HG03108 (cell line): ENCODE results near the gene CREB5.

Experiments used
- ATAC-seq: cut with Tn5 transposase; IDR thresholded peaks from one replicate; pipeline ENCODE4 v1.9.1; 2021; ENCODE audit warnings: moderate library complexity; ENCODE audit not compliant: unreplicated experiment

Gene CREB5

GRCh38 chr7:28840592-28840995 is 428.3 kb downstream of the CREB5 start:
- ATAC-seq: no peak

GRCh38 chr7:28841766-28842165 is 429.4 kb downstream of the CREB5 start:
- ATAC-seq: no peak

DNA sequence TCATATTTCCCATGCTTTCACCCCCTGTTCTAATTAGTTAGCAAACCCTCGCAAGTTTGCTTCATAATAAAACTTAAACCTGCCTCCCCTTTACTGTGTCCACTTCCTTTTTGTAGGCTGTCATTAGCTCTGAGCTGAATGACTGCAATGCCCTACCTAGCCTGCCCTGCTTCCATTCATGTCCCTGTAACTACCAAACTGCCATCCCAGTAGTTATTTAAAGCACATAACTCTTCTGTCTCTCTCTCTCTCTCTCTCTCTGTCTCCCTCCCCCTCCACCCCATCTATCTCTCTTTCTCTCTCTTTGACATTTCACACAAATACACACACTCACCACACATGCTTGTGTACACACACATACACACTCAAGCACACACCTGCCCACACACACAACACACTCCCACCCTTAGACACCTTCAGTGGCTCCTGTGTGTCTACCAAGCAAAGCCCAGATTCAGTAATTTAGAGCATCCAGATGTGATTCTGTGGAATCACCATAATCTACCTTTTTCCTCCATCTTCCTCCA is 430.5 kb downstream of the CREB5 start:
- no peak for ATAC-seq

DNA sequence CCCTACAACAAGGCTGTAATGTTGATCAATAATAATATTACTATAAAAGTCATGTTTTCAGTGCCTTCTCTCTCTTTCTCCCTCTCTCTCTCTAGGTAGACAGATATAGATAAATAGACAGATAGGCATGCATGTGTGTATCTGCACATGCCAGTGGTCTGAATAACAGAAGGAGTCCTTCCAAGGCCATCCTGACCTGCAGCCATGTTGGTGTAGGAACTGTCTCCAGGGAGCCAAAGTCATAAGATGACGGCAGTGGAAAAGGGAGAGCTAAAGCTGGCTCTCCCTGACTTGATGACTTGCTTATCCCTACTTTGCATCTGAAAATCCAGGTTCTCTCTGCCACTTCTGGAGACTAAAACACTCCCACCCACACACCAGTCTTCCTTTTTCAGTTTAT is 432.8 kb downstream of the CREB5 start:
- ATAC-seq: no peak

DNA sequence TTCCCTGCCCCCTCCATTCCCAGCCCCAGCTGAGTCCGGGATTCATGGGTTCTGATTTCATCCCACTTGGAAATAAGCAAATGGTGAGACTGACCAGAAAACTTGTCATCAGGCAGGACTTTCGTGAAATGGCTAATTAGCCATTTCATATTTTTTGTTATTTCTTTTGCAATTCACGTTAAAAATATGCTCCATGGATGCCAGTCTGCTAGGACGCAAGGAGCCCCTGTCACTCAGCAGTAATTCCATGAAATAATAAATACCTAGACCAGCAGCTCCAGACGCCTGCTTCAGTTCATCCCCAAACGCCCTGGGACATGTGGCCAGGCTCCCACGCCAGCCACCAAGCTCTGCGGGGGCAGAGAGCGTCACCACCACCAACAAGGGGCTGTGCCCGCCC is 434.9 kb downstream of the CREB5 start:
- ATAC-seq: no peak

GRCh38 chr7:28847681-28848080 is 435.4 kb downstream of the CREB5 start:
- ATAC-seq: no peak

GRCh38 chr7:28848906-28849305 is 436.6 kb downstream of the CREB5 start:
- no peak for ATAC-seq

DNA sequence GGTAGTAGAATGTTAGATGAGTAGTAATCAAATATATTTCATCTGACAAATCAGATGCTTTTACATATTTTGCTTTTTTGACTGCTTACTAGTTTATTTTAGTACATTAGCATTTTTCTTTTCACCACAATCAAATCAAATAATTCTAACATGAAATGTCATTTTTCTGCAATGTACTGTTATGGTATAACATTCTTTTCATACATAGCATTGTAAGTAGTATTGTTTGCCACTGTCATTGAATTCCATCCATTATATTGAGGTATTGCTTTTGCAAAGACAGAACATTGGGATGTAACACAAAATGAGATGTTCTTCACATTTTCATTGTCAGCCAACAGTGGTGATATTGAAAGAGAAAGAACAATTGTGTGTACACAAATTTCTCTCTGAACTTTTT is 438.4 kb downstream of the CREB5 start:
- ATAC-seq: no peak

DNA sequence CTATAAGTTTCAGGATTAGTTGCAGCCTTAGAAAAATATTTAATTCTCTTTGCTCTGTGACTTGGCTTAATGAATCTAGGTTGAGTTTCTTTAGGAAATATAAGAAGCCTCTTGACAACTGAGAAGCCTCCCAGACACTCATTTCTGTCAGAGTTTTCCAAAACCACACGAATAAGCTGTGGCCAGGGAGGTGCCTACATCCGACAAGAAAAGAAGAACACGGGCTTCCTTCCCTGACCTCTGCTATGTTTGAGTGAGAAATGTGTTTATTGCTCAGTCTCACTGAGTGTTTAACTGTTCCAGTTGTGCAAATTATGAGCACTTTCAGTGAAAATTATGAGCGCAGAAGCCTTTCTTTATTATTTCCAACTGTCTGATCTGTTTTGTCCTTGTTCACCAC is 440.8 kb downstream of the CREB5 start:
- no peak for ATAC-seq

- peak; percentile 96 for ATAC-seq
Measured at GRCh38 chr7:28853834-28854749, 441.8 kb downstream of the CREB5 start.

- no peak for ATAC-seq
Measured at GRCh38 chr7:28854750-28855074, 442.4 kb downstream of the CREB5 start.

GRCh38 chr7:28855538-28856217 is 443.4 kb downstream of the CREB5 start:
- ATAC-seq: no peak

DNA sequence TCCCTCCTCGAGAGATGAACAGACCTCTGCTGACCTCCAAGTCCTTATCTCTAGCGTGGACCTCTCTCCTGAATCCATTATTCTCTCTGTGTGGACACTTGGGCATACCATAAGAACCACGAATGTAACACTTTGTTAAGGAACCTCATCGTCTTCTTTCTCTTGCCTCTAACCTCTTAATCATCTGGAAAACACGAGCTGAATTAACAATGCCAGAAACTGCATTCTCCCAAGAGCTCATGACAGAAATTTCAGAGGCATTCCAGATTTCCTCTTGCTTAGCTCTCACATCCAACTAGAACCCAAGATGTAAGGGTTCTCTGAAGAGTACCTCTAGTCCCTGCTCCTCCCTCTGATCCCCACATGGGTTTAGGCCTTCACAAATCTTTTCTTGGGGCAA is 444.3 kb downstream of the CREB5 start:
- no peak for ATAC-seq

GRCh38 chr7:28858206-28858605 is 445.9 kb downstream of the CREB5 start:
- ATAC-seq: no peak

DNA sequence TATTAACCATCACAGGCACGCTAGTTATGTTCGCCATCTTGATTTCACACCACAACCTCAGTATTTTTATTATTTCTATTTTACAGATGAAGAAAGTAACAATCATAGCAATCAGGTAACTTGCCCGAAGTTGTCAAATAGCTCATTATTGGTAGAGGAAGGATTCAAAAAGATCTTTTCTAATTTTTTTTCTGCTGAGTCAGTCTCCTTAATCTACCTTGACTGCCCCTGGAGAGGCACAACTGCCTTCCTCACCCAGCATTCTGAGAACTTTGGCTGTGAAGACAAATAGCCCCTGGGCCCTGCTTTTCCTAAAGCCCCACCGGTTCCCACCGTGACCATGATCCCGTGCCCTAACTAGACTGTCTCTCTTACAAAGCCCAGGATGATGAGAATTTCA is 446.6 kb downstream of the CREB5 start:
- no peak for ATAC-seq

DNA sequence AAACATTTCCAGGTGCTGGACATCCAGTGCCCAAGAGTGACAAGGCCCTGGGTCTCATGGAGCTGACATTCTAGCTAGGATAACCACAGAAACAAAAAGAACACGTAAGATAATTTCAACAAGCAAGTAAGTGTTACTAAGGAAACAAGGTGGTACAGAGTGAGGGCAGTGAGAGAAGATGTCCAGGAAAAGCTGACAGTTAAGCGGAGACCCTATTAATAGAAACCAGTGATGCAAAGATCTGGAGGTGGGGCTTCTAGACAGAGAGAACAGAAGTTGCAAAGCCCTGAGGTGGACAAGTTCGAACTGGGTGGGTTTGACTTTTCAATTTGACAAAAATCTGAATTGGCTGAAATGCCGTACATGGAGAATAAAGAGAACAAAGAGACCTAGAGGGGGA is 449.5 kb downstream of the CREB5 start:
- ATAC-seq: no peak

GRCh38 chr7:28862595-28863272 is 450.4 kb downstream of the CREB5 start:
- no peak for ATAC-seq

GRCh38 chr7:28865601-28866144 is 453.4 kb downstream of the CREB5 start:
- ATAC-seq: no peak

DNA sequence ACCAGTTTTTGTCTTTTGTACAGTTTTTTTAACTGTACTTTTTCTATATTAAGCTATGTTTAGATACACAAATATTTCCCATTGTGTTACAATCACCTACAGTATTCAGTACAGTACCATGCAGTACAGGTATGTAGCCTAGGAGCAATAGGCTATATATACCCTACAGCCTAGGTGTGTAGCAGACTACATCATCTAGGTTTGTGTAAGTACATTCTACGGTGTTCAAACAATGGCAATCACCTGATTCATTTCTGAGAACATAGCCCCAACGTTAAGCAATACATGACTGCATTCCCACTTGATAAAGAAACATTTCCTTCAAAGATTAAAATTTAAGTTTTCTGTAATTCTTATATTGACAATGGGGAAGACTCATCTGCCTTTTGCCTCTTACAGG is 456.4 kb downstream of the CREB5 start:
- no peak for ATAC-seq

- no peak for ATAC-seq
Measured at GRCh38 chr7:28871077-28871476, 458.8 kb downstream of the CREB5 start.

GRCh38 chr7:28871631-28872030 is 459.3 kb downstream of the CREB5 start:
- ATAC-seq: no peak
